HG02623 (cell line): ENCODE results near the gene PELI2.
"Not testable (repeated sequence)": the region's sequence is repeated elsewhere in the genome, so short reads cannot be mapped to it uniquely, and the experiment has no call there.

Experiments used
- ATAC-seq: cut with Tn5 transposase; IDR thresholded peaks from one replicate; pipeline ENCODE4 v1.9.1; 2021; ENCODE audit warnings: moderate library complexity; ENCODE audit not compliant: unreplicated experiment

Gene PELI2

DNA sequence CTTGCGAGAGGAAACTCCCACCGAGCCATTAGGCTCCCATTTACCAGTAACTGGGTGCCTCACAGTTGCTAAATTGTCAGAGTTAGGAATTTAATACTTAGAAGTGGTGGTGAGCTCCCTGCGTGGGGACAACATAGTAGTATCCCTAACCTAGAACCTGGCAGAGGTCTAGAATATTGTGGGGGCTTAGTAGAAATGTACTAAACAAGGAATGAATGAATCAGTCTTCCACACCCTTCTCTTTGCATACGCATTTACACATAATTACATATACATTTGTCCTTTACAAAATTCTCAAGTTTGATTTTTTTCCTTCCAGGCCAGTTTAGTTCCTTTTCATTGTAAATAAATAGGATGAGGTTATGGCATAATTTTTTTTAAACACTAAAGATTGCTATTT lies 24.1 kb downstream of the PELI2 start:
- ATAC-seq, result no peak

DNA sequence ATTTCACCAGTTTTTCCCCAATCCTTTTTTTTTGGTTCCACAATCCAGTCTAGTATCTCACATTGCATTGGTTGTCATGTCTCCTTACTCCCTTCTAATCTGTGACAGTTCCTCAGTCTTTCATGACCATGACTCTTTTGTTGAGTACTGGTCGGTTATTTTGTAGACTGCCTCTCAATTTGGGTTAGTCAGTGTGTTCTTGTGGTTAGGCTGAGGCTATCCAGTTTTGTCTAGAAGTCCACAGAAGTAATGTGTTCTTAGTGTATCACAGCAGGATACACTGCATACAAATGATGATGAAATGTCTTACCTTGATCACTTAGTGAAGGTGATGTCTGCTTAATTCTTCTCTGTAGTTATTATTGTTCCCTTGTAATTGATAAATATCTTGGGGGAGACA lies 24.8 kb downstream of the PELI2 start:
- no peak for ATAC-seq

DNA sequence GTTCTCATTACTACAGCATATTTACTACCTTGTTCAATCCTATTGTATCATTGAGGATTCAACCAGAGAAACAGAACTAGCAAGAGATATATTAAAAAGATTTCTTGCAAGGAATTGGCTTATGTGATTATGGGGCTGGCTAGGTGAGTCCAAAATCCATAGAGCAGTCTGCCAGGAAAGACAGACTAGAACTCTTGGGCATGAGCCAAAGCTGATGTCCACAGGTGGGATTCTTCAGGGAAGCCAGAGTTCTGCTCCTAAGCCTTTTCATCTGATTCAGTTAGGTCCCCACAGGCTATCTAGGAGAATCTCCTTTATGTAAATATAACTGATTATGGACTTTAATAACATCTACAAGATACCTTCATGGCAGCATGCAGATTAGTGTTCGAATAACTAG lies 26.0 kb downstream of the PELI2 start:
- ATAC-seq, result no peak

DNA sequence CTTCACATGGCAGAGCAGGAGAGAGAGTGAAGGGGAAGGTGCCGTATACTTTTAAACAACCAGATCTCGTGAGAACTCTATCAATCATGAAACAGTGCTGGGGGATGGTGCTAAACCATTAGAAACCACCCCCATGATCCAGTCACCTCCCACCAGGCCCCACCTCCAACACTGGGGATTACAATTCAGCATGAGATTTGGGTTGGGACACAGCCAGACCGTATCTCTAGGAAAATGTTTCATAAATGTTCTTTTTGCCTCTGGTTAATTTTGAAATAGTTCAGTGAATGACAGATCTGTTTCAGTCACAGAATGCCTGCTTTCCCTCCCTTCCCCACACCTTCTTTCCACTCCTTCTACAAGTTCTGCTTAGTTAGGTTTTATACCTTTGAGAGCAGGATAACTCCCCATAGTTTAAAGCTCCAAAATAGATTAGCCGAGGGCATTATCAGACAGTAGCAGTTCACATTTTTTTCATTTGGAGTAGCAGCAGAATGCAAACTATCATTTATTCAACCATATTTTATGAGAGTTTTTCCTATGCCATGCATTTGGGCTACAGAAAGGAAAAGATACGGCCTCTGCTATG lies 27.1 kb downstream of the PELI2 start:
- no peak for ATAC-seq

DNA sequence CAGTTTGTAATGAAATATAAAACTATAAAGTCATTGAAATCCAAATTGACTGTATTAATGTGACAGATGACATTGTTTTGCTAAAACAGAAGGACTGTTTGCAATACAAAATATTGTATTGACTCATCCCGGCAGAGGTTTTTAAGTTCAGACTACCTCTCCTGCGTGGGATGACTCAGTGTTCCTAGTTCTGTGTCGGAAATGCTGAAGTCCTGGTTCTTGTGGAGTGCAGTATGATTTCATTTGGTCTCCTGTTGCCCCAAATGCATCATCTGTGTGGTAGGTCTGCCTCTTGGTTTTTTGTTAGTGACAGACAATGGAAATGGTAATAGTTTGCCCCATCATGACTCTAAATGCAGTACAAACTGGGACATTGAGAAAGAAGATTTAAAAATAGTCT lies 27.8 kb downstream of the PELI2 start:
- no peak for ATAC-seq

DNA sequence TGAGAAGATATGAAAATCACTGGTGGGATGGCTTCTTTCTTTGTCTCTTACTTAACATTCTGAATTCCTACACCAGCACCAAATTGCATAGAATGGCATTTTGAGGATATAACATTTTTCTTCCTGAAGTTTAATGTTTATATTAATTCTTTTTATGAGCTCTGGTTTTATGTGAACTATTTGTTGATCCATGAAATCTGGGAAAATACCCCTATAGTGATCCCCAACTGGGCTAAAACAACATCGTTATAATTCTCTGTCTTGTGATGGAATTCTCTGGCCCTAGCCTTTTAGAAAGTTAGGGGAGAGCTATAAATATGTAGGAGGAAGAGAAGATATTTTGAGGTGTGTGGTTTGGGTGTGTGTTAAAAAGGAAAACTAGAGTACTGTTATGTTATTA lies 29.2 kb downstream of the PELI2 start:
- no peak for ATAC-seq

DNA sequence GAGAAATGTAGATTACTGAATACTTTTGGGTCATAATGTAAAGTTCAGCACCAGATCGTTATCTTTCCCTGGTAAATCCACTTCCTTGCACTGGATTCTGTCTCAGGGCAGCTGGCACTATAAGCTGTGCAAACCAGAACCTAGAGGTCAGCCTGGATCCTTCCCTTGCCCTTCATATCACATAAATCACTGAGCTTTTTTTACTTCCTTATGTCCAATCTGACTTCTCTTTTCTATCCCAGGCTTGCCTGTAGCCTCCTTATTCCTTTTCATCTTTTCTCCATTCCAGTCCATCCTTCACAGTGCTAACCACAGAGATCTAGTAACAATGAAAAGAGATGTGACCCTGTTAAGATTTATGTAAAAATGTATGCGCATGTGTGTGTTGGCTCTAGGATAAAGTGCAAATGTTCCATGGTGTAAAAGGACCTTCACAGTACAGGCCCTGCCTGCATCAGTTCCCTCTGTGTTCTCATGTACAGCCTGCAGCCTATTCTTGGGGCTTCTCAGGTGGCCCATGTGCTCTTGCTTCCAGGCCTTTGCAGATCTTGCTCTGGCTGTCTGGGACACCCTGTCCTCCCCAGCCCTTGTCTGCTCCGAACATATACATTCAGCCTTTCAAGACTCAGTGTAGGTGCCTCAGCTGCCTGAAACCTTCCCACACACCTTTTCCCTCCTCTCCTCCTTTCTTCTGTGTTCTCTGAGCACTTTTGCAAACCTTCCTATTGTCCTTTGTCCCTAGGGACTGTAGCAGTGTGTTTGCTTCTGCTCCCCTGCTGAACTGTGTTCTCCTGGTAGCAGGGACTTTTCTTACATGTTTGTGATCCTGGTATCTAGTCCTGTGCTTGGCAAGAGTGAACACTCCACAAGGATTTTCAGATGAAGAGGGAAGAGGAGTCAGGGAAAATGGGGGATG lies 30.0 kb downstream of the PELI2 start:
- ATAC-seq, result no peak

DNA sequence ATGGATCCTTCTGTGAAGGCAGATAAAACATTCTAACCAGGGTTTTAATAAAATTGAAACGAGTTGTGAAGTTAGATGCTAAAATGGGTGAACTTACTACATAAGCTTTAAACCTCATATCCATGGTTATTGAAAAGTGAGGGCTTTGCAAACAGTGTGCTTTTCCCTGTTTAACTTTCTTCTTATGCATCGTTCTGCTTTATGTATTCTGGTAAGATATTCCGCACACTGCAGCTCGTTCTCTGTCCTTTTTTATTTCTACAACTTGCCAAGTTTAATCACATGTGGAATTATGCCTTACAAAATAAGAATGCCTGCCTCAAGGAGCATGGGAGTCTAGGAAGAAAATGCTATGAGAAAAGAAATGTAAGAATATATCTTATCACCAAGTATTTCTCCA lies 30.9 kb downstream of the PELI2 start:
- ATAC-seq, result no peak

DNA sequence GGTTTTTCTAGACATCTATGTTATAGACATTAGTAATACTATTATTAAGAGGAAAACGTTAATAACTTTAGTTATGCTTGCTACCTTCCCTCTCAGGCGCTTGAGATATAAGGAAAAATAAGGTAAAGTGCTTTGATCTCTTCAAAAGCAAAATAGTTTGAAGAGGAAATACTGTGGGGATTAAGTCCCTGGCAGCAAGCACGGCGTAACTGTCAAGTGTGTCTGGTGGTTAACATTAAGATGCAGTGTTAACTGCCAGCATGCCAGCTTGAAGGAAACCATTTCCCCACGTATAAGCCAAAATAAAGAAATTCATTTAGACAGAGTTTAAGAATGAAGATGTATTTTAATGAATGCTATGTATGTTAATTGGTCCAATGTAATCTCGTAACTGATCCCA lies 31.8 kb downstream of the PELI2 start:
- ATAC-seq, result no peak

DNA sequence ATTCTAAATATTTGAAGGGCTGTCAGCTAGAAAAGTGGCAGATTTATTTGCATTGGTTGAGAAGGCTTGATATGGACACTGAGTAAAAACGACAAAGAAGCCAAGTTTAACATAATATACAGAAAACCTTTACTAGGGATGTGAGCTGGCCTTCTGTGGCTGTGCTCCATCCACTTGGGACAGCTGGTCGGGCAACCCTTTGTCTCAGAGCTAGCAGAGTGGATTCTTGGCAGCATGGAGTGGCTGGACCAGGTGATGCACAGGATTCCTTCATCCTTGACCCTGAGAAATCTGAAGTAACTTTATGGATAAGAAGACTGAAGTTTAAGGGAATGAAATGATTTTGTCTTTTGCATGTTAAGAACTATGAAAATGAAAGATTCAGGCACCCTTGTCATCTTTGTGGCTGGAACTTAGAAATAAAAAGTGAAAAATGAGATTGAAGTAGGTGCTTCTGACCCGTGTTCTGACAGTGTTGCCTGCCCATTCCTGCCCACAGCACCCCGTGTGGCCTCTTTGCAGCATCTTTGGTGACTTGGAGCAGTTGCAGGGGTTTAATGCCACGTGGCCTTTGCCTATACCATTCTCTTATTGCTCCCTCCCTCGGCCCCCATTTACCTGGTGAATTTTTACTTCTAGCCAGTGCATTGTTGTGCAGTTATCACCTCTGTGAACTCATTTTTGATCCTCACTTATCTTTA lies 32.6 kb downstream of the PELI2 start:
- no peak for ATAC-seq

DNA sequence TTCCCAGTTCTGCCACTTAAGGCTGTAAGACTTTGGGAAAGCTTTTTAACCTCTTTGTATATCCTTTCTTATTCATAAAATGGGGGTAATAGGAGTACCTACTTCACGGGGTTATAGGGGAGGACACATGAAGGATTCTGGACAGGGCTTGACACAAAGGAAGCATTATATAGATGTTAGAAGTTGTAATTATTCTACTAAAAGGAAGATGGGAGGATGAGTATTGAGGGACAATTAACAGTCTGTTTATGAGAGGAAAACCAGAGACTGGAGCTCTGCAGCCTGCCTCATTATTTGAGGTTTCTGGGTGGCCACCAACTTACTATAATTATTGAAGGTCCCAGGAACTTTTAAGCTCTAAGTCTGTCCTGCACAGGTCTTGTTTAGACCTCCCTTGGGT lies 34.0 kb downstream of the PELI2 start:
- no peak for ATAC-seq

DNA sequence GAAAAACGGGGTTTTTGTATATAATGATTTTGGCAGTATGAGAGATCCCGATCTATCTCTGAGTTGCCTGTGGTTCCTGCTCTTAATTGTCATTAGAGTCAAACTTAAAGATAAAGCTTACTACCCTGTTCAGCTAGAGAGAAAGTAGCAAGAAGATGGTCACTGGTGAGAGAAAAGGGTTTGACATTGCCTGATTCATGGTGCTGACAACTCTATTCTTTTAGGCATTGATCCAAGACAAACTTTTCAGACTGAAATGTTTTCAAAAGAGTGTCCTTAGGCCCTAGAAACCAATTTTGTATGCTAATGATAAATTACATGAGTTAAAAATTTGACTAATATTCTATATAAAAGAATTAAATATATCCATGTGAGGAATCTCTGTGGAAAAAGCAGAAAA lies 35.1 kb downstream of the PELI2 start:
- no peak for ATAC-seq

DNA sequence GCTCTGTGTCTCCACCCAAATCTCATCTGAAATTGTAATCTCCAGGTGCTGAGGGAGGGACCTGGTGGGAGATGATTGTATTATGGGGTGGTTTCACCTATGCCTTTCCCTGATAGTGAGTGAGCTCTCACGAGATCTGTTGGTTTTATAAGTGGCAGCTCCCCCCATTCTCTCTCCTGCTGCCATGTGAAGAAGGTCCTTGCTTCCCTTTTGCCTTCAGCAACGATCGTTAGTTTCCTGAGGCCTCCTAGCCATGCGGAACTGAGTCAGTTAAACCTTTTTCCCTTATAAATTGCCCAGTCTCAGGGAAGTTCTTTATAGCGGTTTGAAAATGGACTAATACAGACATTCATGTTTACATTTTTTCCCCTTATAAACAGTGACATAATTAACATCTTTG lies 36.1 kb downstream of the PELI2 start:
- no peak for ATAC-seq

DNA sequence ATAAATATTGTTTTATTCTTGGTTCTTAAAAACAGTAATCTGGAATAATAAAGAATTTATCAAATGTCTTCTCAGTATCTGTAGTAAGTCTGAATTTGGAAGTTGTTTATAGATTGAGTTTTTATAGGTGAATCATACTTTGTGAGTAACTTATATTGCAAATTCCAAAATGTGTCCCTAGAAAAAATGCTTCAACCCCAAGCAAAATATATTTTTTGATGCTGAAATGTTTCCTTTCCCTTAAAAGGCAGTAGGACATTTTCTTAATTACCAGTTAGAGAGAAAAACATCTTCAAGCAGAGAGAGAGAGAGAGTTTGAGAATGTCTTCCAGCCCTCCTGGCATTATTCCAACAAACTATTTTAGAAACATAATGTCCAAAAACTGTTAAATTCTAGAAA lies 37.9 kb downstream of the PELI2 start:
- ATAC-seq, result no peak

DNA sequence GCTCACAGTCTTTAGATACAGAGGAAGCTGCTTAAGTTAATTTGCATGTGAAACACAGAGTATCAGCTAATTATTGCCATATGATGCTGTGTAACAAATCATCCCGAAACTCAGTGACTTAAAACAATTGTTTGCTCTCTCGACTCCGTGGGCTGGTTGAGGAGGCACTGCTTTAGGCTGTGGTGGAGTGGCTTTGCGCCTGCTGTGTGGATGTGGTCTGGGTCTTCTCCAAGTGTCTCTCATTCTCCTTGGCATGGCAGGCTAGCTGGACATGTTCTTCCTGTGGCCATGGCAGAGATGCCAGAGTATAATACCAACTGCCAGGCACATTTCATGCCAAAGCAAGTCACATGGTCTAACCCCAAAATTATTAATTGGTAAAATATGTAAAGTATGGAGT lies 40.9 kb downstream of the PELI2 start:
- no peak for ATAC-seq

DNA sequence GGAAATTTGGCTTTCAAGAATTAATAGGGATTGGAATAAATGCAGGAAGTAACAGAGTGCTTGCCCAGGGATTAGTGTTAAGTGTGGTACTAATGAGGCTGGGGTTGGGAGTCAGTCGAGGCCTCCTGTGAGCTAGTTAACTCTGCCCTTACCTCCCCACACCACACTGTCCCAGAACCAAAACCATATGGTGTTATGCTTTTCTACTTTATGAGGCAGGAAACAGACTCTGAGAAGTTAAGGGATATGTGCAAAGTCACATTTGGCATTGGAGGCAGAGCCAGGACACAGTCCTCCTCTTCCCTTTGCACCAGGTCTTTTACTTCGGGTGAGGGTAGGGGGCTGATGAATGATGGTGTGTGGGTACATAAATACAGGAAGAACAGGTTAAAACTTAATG lies 41.9 kb downstream of the PELI2 start:
- no peak for ATAC-seq

DNA sequence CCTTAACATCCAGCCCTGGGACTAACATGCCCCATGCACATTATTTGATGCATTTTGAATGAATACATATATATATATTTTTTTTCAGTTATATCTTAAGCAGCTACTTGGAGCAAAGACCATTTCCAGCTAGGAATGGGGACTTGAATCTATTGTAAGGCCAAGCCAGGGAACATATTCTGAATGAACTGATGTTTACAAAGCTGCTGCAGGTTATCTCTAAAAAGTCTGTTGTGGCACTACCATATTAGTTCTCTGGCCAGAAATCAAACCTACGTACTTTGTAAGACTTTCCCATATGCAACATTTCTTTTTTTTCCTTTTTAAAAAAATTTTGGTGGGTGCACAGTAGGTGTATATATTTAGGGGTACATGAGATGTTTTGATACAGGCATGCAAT lies 43.4 kb downstream of the PELI2 start:
- no peak for ATAC-seq

DNA sequence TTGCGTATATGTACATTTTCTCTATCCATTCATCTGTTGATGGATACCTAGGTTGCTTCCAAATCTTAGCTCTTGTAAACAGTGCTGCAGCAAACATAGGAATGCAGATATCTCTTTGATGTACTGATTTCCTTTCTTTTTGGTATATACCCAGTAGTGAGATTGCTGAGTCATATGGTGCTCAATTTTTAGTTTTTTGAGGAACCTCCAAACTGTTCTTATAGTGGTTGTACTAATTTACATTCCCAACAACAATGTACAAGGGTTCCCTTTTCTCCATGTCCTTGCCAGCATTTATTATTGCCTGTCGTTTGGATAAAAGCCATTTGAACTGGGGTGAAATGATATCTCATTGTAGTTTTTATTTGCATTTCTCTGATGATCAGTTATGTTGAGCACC lies 44.3 kb downstream of the PELI2 start:
- ATAC-seq, result no peak

DNA sequence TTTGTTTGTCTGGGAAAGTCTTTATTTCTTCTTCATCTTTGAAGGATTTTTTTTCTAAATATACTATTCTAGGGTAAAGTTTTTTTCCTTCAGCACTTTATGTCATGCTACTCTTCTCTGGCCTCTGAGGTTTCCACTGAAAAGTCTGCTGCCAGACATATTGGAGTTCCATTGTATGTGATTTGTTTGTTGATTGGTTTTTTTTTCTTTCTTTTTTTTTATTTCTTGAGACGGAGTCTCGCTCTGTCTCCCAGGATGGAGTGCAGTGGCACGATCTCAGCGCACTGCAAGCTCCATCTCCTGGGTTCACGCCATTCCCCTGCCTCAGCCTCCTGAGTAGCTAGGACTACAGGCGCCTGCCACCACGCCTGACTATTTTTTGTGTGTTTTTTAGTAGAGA lies 48.4 kb downstream of the PELI2 start:
- ATAC-seq, result not testable (repeated sequence)

DNA sequence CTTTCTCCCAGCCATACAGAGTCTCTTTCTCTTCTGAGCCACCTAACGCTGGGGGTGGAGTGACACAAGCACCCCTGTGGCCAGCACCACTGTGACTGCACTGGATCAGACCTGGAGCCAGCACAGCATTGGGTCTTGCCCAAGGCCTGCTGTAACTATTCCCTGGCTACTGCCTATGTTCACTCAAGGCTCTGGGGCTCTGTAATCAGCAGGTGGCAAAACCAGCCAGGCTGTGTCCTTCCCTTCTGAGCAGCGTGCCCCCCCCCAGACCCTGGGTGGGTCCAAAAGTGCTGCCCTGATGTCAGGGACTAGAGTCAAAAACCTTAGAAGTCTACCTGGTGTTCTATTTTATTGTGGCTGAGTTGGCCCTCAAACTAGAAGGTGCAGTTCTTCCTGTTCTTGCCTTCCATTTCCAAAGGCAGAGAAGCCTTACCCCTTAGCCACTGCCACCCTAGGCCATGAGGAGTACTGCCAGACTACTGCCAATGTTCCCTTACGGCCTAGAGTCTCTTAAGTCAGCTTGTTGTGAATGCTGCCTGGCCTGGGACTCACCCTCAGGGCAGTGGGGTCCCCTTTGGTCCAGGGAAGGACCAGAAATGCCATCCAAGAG lies 49.9 kb downstream of the PELI2 start:
- no peak for ATAC-seq

DNA sequence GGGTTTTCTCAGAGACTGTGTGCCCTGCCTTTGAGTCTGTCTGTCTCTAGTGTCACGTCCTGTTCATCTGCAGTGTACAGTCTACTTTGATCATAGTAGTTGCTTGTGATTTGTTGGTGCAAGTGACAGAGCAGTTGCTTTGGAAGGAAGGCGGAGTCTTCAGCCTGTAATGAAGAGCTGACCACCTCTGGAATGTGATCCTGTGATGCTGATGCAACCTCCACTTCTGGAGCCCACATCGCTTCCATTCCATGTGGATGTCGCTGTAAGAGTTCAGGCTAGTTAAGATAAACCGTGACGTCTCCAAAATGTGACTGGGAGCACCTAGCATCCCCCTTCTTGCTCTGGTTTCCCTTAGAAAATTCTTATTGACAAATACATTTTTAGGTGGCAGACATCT lies 51.8 kb downstream of the PELI2 start:
- no peak for ATAC-seq
